NCI-H2081 treated with DMSO at 0.1 percent for 48 hours (cell line): ENCODE data around the gene MEF2C.
"Not testable (repeated sequence)": the region's sequence is repeated elsewhere in the genome, so short reads cannot be mapped to it uniquely, and the experiment has no call there.

Source experiments
- DNase-seq: peaks from one replicate; lab custom pipeline; 2025; lab: John Stamatoyannopoulos, UW

MEF2C gene

DNA sequence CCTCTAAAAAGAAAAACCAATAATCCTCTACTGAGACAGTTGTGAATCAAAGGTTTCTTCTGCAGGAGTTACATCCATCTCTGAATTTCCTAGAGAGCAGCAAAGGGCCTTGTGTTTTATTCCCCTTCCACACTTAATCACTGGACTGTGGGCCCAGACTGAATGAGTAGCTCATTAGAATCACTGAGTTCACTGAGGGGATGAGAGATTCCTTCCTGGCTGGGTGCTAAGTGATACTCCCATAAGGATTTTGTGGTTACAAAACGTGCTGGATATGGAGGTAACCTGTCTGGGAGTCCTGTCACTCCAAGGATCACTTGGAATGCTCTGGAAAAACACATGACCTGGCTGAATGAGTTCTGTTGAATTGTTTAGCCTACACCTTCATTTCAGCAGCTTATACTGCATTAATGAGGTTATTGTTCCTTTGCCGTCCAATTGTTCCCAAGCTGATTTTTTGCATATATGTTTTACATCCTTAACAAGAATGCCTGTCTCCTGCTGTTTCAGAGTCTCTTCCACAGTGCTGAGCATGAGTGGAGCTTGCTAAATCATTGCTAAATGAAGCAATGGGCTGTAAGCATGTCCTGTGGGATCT is 82.9 kb downstream of the MEF2C start:
- DNase-seq: no peak

DNA sequence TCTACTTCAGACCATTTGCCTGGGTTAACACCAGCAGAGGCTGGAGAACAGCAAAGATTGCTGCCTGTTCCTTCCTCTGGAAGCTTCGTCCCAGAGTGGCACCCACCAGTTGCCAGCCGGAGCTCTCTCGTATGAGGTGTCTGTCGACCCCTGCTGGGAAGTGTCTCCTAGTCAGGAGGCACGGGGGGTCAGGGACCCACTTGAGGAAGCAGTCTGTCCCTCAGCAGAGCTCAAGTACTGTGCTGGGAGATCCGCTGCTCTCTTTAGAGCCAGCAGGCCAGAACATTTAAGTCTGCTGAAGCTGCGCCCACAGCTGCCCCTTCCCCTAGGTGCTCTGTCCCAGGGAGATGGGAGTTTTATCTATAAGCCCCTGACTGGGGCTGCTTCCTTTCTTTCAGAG is 84.1 kb downstream of the MEF2C start:
- not testable (repeated sequence) for DNase-seq

DNA sequence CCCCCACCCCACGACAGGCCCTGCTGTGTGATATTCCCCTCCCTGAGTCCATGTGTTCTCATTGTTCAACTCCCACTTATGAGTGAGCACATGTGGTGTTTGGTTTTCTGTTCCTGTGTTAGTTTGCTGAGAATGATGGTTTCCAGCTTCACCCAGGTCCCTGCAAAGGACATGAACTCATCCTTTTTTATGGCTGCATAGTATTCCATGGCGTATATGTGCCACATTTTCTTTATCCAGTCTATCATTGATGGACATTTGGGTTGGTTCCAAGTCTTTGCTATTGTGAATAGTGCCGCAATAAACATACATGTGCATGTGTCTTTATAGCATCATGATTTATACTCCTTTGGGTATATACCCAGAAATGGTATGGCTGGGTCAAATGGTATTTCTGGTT is 89.2 kb downstream of the MEF2C start:
- DNase-seq: not testable (repeated sequence)

DNA sequence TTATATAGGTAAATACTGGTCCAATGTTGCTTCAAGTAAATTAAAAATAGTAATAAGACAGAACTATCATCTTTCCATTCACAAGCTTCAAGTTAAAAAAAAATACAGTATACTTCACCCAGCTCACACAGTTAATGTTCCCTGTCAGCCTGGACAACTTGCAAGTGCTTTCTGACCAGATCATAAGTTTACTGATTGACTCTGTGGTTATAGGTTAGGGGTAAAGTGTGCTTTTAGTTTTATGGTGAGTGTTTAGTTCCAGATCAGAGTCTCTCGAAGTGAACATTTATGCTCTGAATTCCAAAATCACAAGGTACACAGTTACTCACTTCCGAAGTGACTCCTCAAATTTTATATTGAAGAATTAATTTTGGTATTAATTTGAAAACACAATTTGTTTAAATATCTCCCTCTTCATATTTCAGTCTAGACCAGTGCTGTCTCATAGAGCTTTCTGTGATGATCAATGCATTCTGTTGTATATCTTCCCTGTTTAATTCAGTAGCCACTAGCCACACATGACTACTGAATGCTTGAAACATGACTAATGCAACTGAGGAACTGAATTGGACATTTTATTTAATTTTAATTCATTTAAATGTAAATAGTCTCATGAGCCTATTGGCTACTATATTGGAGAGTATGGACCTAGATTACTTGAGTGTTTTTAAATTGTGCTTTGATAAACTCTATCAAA is 90.7 kb downstream of the MEF2C start:
- no peak for DNase-seq

DNA sequence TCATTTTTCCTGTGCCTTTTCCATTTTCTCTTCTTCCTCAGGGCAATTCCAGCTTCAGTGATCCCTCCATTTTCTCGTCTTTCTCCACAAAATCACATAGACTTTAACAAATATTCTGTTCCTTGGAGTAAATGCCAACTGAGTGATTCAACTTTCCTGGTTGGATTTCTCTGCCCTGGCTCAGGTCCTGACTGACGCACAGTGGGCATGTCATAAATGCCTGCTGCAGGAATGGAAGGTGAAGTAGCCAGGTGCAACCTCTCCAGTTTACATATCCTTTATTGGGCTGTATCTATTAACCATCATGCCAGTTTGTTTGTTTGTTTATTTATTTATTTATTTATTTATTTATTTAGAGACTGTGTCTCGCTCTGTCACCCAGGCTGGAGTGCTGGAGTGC is 95.1 kb downstream of the MEF2C start:
- DNase-seq: no peak

DNA sequence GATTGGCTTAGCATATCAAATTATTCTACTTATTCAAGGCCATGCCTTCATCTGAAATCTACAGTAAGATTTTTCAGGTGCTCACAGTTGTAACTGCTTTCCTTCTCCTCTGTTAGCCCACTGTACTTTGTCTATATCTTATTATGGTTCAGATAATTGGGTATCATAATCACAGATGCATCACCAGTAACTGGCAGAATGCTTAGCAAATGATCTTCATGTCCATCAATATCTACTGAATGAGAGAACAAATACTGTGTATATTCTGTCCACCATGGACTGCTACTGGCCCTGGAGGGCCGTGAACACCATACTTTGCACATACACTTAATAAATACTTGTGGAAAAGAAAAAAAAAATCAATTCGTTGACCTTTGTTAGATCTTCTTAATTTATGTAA is 96.2 kb downstream of the MEF2C start:
- DNase-seq: no peak

DNA sequence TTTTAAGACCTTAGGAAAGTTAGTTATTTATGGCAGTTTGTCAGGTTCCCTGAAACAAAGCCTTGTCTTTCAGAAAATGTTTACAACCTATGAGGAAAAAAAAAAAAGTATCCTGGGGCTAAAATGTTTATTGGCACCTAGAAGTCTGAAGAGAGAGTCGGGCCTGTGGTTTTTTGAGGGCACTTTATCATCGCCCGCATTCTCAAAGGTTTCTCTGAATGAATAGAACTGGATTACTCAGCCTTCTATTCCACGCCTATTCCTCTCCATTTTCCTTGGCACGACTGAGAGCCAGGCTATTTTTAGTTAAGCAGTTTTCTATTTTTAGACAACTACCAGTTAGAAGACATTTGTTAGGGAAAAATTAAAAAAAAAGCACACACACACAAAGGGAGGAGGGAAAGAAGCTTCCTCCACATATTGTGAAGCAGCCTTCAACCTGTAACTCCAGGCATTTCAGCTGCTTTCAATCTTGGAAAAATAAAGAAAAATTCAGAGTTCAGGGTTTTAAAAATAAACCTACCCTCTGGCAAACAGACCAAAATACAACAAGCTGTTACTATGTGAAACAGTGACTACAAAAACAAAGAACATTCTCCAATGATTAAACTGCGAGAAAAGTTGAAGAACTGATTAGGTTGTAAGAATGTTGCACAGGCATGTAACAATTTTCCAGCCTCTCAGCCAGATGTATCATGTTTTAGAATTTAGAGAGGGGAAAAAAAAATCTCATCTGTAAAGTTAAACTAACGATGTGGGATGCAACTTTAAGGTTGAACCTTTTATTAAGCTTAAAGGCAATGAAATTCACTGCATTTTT is 97.0 kb downstream of the MEF2C start:
- DNase-seq: no peak

DNA sequence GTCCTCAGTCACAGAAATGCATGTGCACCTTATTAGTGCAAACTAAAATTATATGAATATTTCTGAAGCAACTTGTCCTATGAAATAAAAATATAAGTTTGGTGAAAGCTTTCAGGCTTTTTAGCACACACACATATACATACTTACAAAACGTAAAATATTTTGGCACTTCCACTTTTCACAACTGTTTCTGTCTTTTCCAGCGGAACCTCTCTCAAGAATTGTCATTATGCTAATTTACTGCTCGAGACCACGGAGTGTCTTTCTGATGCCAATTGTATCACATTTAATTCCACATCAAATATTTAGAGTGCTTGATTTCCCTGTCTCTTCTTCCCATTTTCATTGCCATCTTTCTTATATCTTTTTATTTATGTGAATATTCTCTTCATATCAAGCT is 100.4 kb downstream of the MEF2C start:
- DNase-seq: no peak

DNA sequence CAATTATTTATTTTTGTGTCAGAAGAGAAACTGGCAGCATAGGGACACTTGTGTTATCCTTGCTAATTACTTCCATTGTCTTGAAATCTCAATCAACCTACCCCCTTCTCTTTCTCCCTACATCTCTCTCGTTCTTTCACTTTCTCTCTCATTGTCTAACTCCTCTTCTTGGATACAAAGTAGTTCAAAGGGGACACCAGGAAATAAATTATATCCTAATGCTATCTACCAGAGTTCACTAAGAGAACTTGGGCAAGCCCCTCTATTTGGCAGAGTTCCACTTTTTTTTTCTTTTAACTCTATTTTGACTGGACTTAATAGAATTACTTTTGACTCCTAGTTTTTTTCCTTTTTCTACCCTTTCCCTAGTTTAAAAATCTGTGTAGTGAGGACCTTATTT is 102.2 kb downstream of the MEF2C start:
- no peak for DNase-seq

DNA sequence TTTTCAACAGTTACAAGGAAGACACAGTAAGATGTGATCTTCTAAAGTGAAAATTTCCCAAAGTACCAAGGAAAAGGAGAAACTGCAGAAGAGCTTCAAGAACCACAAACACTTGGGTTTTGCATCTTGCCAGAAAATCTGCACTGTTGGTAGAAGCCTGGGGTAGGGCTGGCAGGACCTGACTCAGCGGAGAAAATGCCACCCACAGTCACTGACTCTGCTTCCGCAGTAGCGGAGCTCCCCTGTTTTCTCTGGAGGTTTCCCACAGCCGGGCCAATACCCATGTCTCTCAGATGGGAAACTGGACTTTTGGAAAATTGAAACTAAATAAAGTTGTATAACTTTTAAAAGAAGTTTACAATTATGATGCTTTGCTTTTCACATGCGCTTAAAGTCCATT is 104.2 kb downstream of the MEF2C start:
- no peak for DNase-seq

DNA sequence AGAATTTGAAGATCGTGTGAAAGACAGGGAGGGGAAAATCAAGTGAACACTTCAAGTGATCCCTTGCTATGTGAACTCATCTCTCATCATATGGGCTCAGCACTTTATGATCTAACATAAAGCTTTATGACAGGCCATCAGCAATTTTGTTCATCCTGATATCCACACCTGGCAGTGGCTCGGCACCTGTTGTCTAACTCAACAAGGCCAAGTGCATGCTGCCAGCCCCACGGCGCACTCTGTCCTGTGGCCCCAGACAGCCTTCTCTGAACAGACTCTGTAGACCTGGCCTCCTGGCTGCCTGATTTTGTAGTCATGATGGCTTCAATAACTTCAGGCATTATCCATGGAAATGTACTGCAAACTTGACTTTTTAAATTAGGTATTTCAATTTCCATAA is 106.3 kb downstream of the MEF2C start:
- DNase-seq: no peak

DNA sequence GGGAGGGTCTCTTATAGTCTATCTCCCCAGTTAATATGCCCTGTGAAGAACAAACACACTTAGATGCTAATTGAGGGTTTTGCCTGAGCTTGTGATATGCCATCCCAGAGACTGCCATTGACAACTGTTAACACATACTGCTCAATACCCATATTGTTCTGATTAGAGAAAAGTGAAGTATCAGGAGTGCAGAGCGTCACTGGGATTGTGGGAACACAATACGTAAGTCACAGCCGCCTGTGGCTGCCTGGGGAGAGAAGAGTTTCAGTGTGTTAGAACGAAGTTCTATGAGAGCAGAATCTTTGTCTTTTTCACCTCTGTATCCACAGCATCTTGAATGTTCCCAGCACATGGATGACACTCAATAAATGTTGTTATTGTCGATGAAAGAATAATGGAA is 110.2 kb downstream of the MEF2C start:
- no peak for DNase-seq

DNA sequence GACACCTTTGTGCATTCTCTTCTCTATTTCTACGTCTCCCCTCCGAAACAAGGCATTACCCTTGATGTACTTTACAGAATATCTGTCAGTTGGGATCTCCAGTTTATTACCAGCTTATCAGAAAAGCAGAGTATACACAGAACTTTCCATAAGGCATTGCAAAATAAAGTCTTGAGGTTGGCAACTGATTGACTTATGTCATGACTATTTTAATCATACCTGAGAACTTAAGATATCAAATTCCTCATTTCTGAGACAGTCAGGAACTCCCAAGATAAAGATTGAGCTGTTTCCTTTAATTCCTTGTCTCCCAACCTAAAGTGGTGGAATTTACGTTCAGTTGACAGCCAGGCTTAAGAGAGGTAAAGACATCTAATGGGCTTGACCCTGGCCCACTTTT is 110.9 kb downstream of the MEF2C start:
- DNase-seq: no peak

DNA sequence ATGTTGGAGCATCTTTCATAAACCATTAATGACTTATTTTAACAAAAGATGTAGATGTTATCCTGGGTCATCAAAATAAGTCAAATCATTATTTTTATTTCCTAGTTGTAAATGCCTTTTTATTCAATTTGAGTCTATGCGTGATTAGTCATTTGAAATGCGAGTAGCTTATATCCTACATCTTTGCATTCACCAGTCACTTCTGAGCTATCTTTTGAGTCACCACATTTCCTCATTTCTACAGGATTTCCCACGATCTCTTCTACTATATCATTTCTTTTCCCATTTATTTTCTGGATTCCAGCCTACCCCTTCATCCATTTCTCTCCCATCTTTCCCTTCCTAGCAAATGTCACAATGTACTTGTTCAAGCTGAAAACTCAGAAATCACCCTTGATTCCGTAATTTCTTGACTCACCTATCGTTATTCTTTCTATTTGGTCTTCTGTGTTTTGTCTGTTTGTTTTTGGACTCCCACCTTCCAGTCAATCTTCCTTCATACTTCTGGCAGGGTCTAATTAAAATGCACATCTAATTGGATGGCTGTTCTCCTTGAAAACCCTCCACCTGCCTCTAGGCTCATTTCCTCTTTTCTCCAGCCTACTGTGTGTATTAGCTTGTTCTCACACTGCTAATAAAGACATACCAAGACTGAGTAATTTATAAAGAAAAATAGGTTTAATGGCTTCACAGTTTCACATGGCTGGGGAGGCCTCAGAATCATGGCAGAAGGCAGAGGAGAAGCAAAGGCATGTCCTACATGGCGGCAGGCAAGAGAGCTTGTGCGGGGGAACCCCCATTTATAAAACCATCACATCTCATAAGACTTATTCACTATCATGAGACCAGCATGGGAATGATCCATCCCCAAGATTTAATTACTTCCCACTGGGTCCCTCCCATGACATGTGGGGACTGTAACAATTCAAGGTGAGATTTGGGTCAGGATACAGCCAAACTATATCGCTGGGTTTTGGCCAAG is 112.4 kb downstream of the MEF2C start:
- DNase-seq: no peak

DNA sequence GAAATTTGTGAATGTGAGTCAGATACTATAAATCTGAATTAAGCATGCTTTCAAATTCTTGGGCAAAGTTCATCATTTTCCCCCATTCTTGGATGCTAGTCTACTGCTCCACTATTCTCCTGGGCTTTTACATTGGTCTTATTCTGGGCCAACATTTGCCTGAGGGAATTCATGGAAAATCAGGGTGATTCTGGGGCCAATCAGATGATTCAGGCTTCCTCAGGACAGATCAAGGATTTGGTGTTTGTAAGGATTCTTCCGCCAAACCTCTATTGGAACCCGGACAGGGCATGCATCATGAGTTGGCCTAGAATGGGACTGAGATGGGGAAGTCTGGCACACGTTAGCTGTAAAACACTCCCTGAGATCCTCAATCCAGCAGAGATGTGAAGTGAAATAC is 113.8 kb downstream of the MEF2C start:
- no peak for DNase-seq

DNA sequence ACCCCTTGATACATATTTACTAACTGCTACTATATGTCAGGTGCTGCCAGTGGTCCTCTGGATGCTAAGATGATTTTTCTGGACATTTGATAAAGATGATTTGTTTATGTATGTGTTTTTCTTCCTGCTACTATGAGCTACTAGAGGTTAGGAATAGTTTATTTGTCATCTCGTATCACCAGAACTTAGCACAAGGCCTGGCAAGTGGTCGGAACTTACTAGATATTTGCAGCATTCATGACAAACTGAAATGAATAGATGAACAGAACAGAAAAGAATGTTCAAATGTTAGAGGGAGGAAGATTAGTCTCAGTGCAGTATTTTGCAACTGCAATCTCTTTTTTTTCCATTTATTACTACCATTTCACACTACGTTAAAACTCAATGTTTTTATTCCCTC is 114.6 kb downstream of the MEF2C start:
- DNase-seq: no peak

DNA sequence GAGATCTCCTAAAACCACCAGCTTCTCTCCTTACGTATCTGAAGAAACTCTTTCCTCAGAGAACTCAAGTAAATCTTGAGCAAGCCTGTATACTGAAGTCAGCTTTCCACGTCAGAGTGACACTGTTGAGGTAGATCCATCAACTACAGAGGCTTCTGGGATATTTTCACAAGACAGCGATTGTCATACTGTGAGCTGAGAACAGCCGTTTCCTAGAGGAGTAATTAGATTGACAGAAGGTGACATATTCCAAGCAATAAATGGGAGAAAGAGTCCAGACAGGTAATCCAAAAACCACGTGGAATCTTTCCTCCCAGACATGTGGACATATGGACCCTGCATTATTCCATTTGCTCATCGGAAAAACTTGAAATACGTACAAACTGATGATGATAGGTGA is 117.2 kb downstream of the MEF2C start:
- no peak for DNase-seq

DNA sequence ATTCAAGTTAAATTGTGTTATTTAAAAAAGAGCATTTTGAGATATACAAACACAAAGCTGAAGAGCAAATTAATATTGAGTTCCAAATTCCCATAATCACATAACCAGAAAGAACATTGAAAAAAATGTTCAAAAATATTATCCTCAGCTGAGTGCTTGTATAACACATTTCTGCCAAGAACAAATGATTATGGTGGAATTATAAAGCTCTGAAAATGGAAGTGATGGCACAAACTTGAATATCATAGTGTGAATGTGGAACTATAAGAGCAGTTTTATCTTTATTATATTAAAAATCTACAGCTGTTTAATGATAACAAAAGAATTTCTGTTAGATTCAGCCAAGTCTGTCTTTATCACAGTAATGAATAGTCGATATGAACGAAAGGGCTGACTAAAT is 117.8 kb downstream of the MEF2C start:
- DNase-seq: no peak

DNA sequence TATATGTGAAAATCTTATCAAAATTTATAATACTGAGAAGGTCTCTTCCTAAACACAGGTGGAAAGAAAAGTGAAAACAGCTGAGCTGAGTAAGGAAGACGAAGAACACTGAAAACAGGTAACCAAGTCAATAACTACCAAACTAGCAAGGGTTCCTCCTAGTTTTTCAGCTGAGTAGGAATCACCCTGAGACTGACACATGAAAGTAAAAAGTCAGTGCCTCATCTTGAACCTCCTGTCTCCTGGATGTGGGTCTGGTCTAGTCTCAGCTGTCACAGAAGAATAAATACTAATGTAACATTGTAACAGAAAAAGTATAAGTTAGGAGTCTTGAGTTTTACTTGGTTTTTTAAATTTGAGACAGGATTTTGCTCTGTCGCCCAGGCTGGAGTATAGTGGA is 121.0 kb downstream of the MEF2C start:
- no peak for DNase-seq

DNA sequence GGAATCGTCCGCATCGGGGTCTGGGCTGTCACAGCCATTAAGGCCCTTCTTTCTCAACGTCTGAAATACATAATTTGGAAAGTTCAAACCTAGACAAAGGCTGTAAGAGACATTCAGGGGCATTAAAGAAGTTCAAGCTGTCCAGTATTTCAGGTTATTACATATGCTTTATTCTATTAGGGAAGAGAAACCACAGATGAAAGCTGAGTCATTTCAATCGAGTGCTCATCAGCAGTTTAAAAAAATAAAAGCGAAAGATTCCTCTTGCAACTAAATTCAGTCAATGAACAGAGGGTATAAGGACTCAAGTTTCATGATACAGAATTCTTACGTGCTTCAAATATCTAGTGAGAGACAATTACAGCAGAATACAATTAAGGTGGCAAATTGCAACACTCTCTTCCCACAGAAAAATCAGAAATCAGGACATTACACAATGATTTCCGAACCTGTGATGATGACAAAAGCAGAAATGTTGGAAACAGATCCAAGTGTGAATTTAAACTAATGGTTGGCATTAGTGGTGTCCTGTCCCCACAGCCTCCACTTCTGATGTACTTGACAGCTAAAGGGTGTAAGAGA is 121.6 kb downstream of the MEF2C start:
- no peak for DNase-seq

DNA sequence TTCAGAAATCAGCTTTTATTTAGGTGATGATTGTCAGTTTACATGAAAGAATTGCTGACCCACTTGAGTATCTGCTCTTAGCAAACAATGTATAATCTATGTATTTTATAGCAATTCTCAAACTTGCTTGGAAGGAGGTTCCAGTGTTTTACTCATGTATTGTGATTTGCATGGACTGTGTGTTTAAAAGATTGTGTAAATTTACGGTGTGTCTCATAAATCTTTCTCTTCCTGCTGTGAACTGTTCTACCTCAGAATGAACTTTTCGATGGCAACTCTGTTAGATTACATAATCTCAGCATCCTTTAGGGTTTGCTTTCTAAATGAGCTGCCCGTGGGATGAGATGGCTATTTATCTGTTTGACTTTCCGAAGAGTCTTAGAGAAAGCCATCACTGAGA is 122.5 kb downstream of the MEF2C start:
- no peak for DNase-seq

DNA sequence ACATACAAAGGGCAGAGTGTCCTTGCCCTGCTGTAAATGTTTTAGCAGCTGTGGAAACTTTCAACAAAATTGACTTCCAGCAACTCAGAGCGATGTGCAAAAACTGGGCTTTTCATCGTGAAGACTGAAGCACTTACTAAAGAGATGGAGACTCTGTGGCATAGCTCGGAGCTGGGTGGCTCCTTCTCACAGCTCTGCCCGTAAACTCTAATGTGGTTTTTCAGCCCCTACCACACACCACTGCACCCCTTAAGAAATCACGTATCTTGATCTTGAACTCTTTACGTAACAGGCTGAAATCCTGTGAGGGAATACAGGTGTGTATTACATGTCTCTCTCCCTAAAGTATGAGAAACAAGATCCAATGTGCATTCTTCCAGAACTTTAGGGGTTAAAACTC is 124.4 kb downstream of the MEF2C start:
- no peak for DNase-seq
